GM12865 (cell line): ENCODE measurements around the gene LMBRD2.

ENCODE experiments used
- DNase-seq: peaks from one replicate; pipeline ENCODE4 v3.0.0; 2010; ENCODE audit warnings: low read depth
- H3K4me3 ChIP-seq: 2 replicates; pipeline ENCODE4 v1.5.1; 2011; ENCODE audit warnings: mild to moderate bottlenecking, low read depth, low read length, control low read depth
- TF ChIP-seq, protein P1 (sequence below): IDR thresholded peaks from 2 replicates; pipeline ENCODE4 v1.5.1; 2011; ENCODE audit warnings: low read length, control low read depth, low read depth, inconsistent platforms; ENCODE audit not compliant: insufficient read depth; ENCODE audit errors: missing control alignments

Gene LMBRD2

DNA sequence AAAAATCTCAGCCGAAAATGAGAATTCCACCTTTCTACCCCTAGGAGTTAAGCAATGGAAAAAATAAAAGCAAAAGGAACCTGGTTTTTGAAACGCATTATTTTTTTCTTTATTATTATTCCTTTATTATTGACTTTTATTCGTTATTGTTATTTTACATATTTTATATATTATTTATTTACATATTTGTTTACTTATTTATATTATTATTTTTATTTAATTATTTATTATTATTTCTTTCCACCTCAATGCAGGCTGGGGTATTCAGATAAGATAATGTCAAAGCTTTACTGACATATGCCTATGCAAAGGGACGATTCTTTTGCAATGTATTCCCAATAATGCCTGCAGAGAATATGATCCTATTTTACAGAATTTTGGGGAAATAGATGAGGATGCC is 101.7 kb downstream of the LMBRD2 start:
- TF ChIP-seq, protein P1, sequence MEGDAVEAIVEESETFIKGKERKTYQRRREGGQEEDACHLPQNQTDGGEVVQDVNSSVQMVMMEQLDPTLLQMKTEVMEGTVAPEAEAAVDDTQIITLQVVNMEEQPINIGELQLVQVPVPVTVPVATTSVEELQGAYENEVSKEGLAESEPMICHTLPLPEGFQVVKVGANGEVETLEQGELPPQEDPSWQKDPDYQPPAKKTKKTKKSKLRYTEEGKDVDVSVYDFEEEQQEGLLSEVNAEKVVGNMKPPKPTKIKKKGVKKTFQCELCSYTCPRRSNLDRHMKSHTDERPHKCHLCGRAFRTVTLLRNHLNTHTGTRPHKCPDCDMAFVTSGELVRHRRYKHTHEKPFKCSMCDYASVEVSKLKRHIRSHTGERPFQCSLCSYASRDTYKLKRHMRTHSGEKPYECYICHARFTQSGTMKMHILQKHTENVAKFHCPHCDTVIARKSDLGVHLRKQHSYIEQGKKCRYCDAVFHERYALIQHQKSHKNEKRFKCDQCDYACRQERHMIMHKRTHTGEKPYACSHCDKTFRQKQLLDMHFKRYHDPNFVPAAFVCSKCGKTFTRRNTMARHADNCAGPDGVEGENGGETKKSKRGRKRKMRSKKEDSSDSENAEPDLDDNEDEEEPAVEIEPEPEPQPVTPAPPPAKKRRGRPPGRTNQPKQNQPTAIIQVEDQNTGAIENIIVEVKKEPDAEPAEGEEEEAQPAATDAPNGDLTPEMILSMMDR, result no peak
- no peak overlapping the region for H3K4me3 ChIP-seq
- DNase-seq, result no peak
